ENCODE results near the gene RAX.

Gene RAX

DNA sequence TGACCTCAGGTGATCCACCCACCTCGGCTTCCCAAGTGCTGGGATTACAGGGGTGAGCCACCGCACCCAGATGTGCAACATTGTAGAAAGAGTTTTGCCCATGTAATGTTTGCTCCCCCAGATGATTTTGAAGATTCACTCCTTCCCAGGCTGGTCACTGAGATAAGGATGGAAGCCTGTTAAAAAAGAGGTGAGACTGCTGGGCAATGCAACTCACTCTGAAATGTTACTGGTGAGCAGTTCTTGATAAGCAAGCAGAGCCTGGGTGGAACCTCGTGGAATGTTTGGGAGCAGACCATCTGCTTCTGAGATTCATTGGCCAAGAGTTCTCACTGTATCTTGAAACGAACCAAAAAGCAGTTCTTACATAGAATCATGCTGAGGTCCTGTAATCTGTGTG lies 33.6 kb downstream of the RAX start:
- no peak for DNase-seq (ENCODE audit: low read depth)

DNA sequence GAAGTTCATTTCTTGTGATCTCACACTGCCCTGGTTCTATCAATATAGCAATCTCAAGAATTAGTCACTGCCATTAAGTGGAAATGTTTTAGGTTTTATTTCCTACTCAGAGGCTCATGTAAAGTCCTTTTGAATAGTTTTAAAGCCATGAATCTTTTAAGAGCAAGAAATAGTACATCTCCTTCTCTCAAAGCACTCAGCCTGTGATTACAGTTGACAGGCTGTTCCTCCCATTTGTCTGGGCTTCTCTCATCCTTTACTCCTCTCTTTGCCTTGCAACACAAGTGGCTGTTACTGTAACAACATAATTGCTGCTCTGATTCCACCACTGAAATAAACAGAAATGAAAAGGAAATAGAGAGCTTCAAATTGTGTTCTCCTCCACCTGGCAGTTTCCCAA lies 34.9 kb downstream of the RAX start:
- DNase-seq (ENCODE audit: low read depth): no peak

DNA sequence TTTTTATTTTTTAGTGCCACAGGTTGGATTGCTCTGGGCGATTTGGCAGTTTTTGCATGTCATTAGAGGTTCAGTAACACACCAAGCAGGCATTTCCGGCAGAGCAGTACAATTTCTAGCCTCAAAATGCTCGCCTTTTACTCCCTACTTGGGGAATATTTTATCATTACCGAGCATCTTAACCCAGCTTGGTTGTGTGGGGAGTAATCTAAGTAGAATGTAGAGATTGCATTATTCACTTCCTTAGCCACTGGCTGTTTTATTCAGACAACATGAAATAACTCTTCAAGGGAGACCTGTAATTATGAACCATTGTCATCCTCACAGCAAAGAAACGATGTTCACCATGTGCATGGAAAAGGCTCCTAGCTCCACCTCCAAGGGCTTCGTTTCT lies 40.2 kb downstream of the RAX start:
- DNase-seq (ENCODE audit: low read depth): no peak

DNA sequence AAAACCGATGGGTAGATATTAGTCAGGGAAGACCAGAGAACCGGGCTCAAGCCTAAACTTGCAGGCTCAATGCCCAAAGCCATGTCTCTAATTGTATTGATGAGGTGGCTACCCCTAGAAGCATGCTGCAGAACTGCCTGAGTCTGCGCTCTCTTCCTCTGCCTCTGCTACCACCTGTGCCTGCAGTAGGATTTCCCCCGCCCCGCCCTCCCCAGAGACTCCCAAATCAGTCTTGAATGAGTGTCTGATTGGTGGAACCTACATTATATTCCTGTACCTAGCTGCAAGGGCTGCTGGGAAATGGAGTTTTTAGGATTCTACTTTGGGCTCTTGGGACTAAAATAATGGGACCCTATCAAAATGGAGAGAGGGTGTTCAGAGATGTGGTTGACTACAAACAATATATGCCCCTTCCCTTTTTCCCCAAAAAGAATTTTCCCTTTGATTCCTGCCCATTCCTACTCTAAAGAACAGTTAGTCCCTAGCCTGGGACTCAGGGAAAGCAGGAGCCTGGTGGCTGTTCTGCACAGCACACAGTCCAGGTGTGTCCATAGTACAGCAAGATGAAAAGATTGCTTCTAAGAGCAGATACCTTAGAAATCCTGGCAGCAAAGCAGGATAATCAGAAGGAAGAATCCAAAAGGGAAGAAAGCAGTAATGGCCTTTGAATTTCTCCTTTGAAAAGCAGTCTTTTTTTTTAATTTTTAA lies 40.8 kb downstream of the RAX start:
- no peak for DNase-seq (ENCODE audit: low read depth)

DNA sequence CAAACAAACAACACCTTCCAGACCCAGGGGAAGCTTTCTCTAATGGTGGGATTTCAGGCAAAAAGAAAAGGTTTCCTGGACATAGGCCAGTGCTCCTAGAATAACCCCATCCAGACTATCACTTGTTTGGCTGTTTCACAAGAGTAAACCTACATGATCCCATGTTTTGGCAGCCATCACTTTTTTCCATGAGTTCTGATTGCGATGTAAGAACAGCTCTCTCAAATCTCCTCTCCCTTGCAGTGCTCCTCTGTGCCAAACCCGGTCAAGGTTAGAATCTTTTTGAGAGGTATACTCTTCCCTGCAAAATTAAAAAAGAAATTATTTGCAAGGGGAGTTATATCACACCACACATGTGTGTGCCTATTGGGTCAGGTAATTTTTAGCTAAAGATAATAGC lies 41.4 kb downstream of the RAX start:
- DNase-seq (ENCODE audit: low read depth): no peak

GRCh38 chr18:59231114-59231513 lies 42.1 kb downstream of the RAX start:
- DNase-seq (ENCODE audit: low read depth): no peak

DNA sequence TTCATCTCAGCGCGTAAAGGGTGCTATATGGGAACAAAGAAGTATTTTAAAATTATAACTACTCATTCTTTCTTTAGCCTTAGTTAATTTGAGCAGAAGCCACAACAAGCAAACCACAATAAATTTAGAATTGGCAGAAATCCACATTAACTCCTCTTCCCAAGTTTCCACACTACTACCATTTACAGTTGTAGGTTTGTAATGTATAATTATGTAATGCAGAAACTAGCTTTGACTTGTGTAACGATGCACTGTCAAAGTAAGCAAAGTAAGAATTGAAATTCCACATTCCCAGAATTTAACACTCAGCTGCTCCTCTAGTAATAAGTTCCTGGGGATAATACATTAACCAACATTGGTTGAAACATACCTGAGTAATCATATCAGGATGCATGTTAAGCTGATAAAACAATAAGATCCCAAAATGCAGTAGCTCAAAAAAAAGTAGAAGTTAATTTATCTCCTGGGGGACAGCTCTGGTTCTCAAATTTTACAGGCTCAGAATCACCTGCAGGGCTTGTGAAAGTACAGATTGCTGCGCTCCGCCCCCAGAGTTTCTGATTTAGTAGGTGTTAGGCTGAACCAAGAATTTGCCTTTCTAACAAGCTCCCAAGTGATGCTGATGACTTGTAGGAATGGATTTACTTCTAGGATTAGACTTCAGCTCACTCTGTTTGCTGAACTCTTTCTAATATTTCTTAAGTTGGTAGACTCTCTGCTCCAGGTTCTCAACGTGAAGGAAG lies 43.4 kb downstream of the RAX start:
- no peak for DNase-seq (ENCODE audit: low read depth)

- no peak for DNase-seq (ENCODE audit: low read depth)
Measured at GRCh38 chr18:59229191-59229590, 44.1 kb downstream of the RAX start.

- DNase-seq (ENCODE audit: low read depth): no peak
Measured at GRCh38 chr18:59228351-59228750, 44.9 kb downstream of the RAX start.

GRCh38 chr18:59222341-59222740 lies 50.9 kb downstream of the RAX start:
- no peak for DNase-seq (ENCODE audit: low read depth)

GRCh38 chr18:59220784-59221765 lies 52.2 kb downstream of the RAX start:
- DNase-seq (ENCODE audit: low read depth): no peak

GRCh38 chr18:59220164-59220783 lies 53.0 kb downstream of the RAX start:
- no peak for DNase-seq (ENCODE audit: low read depth)

- DNase-seq (ENCODE audit: low read depth): no peak
Measured at GRCh38 chr18:59219672-59220163, 53.5 kb downstream of the RAX start, which contains the start of gene GRP. Gene GRP, plus strand, starts transcription at chr18:59220158. Its CDS starts 108 bp downstream, at chr18:59220266.

DNA sequence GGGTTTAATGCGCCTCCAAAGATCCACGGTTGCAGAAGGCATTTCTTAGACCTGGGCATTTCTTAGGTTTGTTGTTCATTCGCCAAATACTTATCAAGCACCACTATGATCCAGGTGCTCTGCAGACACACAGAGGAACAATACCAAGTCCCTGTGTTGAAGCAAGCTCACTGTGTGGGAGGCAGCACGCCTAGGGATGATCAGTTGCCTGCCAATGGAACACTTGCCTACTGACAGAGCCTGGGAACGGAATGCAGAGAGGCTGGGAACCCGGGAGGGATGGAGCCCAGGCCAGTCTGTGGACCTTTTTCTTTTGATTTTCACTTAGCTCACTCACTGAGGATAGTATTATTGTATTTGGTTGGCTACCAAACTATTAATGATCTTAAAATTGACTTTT lies 55.2 kb downstream of the RAX start:
- no peak for DNase-seq (ENCODE audit: low read depth)
